Central memory CD4-positive, alpha-beta T cell (primary cell): ENCODE measurements around the gene TBX21.

Experiments used
- DNase-seq: peaks from one replicate; pipeline ENCODE4 v3.0.0; 2022

TBX21 gene

GRCh38 chr17:47697906-47698711 is 34.9 kb upstream of the TBX21 start:
- no peak for DNase-seq

DNA sequence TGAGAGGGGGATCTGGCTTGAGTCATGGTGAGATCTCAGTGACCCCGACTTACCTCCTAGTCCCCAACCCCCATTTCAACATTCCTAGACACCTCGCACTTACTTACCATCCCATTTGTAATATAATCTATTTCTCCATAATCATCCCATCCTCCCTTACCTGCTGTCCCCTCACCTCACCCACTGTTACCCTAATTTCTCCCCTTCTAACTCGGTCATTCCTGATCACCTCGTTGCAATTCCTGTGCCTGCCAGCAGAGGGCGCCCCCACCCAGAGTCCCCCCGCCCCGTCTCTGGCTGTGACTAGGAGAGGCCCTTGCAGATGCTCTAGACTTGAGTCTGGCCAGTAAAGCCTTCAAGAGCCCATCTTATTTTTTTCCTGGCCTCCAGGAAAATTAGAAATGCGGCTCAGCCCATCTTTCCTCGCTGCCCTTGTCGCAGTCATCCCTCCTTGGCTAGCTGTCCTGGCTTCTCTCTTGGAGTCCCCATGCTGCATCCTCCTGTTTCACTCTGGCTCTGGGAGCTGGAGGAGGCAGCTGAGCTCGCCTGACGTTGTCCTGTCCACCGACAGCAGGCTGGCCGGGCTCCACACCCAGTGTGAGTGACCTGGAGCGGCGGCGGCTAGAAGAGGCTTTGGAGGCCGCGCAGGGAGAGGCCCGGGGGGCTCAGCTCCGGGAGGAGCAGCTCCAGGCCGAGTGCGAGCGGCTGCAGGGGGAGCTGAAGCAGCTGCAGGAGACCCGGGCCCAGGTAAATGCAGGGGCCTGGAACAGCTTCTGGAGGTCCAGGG is 34.1 kb upstream of the TBX21 start:
- peak; percentile 57 for DNase-seq

DNA sequence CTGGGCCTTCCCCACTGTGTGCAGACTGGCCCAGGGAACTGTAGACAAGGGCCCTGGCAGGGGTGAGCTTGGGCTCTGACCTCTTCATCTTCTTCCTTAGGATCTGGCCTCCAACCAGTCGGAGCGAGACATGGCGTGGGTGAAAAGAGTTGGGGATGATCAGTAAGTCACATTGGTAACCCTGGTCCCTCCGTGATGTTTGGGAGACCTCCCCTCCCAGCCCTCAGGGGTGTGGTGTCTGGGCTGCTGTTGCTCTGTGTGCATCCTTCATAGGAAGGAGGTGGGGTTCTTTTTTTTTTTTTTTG is 33.5 kb upstream of the TBX21 start:
- DNase-seq, result no peak

DNA sequence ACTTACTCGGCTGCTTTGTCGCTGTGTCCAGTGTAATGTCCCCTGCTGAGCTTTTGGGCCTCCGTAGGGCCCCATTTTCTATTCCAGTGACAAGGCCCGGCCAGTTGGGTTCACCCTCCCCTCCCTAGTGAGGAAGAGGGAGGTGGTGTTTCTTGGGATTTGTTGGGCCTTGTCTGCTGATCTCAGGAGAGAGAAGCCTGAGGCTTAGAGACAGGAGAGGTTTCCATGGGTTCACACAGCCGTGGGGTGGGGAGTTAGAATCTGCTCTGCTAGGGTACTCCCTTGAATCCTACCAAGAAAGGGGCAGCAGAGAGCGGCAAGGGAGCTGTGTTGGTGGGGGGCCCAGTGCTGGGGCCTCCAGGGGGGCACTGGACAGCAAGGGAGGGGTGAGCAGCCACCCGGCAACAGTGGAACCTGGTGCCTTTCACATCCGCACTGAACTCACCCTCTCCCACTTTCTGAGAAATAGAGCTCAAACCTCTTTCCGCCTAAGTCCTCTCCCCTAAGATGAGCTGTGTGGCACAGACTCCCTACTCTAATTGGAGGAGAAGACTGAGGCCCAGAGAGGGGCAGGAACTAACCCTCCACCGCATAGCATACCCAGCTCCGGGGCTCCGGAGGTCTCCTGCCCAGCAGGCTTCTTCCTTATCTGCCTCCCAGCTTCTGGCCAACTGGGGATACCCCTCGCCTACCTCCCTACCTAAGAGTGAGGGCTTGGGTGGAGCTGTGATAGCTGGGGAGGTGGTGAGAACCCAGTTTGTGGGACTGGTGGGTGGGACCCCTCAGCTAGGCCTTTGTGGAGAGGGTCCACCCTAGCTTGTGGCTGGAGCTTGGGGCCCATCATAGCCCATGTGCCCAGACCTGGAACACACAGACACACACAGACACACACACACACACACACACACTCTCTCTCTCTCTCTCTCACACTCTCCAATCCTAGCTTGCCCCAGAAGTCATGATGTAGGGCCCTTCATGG is 32.3 kb upstream of the TBX21 start:
- no peak for DNase-seq

GRCh38 chr17:47701608-47702007 is 31.4 kb upstream of the TBX21 start:
- no peak for DNase-seq

DNA sequence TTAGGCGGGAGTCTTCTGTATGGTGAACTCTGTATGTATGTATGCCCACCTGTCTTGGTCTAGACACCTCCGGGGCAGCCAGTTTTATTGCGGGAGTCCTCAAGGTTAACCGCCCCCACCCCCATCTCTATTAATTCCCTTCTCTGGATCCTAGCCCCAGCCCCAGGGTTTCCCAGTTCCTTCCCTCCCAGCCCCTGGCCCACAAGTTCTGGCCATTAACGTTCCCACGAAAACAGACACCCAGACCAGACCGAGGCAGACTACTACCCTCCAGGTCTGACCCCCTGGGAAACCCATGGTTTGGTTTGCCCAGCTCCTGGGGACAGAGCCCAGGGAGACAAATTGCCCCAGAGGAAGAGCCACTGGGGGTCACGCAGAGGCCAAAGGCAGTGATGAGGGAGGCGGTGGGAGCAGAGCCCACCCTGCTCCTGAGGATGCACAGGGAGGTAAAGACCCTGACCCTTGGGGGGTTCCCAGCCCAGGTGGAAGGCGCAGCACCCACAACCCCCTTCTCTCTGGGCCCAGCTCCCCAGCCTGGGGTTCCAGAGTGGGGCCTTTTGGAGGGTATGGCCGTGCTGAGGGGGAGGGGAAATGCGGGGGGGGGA is 30.5 kb upstream of the TBX21 start:
- DNase-seq, result no peak

- peak; percentile 35 for DNase-seq
Measured at GRCh38 chr17:47703191-47703591, 29.8 kb upstream of the TBX21 start.

- no peak for DNase-seq
Measured at GRCh38 chr17:47703671-47704070, 29.4 kb upstream of the TBX21 start.

DNA sequence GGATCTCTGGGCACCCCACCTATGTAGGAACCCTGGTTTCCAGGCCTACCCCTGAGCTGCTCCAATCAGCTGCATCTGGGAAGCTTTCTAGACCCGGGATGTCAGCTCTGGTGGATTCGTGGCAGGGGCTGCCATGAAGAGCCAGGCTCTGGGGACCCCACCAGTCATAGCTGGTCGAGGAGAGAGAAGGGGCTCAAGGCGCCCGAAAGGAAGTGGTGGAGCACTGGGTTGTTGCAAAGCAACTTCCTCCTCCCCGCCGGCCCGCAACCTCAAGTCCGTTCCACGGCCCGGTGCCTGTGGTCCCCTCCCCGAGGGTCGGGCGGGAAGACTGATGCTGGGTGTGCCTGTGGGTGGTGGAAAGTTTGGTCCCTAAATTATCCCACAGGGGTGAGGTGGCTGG is 28.9 kb upstream of the TBX21 start:
- DNase-seq, result no peak

GRCh38 chr17:47704736-47705135 is 28.3 kb upstream of the TBX21 start:
- DNase-seq, result no peak

DNA sequence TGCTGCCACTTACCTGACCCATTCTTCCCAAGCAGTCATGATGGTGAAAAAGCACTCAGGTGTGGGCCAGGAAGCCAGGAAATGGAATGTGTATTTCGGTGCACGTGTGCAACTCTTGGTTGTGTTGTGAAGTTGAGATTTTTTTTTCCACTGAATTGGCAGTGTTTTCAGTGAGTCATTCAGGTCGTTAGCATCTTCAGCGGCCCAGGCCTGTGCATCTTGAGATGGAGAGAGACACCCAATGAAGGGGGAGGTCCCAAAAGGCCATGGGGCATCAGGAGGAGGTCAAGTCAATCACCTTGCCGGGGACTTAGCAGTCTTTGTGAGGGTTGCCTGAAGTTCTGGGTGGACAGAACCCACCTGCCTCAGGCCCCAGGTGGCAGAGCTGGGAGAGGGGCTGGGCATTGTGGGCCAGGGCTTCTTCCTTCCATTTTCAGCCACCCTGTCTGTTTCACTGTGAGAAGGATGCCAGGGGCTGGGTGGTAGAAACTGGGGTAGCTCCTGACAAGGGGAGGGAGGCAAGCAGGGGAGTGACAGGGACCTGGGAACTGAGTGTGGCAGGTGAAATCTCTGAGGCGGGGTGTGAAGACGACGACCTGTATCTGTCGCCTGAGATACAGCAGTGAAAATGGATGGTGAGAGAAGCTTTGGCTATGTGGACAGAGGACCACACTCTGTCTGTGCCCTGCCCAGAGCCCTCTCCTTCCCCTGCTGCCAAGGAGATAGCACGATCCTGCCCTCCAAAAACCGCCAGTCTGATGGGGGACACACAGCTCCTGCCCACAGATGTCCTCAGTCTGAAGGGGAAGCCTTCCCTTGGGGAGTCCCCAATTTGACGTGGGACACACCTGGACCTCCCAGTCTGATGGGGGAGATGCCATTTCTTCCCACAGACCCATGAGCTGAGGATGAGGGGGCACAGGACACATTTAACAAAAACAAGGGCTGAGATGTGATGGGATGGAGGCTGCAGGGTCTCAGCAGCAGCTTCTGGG is 27.2 kb upstream of the TBX21 start:
- DNase-seq, result no peak

GRCh38 chr17:47707056-47707804 is 25.8 kb upstream of the TBX21 start:
- DNase-seq, result no peak

DNA sequence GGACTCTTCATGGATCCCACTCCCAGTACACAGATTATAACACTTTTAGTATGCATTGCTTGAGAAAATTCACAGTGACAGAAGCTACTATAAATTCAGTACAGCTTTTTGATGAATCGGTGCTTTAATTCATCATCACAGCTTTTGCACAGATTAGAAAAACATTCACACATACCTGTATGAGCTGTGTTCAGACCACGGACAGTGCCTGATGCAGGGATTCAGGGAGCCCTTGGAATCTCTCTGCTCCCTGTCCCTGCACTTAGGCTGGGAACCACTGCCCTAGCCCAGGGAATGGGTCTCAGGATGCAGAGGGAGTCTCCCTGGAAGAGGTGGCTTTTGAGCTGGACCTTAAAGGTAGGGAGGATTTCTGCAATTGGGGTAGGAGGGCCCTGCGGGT is 25.2 kb upstream of the TBX21 start:
- DNase-seq, result no peak

GRCh38 chr17:47708312-47708863 is 24.6 kb upstream of the TBX21 start:
- DNase-seq, result no peak

GRCh38 chr17:47708864-47709541 is 24.0 kb upstream of the TBX21 start:
- DNase-seq, result no peak

DNA sequence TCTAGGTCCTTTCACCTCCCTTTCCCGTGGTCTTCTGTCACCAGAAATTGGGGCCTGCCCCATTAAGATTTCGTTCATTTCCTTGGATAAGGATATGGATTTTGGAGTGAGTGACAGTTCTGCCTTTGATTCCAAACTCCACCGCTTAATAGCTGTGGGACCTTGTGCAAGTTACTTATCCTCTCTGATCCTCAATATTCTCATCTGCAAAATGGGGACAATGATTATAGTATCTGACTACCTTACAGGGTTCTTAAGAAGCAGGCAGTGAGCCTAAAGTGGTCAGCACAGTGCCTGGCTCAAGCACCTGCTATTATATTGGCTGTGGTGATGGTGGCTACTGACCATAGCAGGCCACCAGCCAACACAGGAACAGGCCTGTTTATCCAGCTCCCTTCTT is 23.4 kb upstream of the TBX21 start:
- DNase-seq, result no peak

DNA sequence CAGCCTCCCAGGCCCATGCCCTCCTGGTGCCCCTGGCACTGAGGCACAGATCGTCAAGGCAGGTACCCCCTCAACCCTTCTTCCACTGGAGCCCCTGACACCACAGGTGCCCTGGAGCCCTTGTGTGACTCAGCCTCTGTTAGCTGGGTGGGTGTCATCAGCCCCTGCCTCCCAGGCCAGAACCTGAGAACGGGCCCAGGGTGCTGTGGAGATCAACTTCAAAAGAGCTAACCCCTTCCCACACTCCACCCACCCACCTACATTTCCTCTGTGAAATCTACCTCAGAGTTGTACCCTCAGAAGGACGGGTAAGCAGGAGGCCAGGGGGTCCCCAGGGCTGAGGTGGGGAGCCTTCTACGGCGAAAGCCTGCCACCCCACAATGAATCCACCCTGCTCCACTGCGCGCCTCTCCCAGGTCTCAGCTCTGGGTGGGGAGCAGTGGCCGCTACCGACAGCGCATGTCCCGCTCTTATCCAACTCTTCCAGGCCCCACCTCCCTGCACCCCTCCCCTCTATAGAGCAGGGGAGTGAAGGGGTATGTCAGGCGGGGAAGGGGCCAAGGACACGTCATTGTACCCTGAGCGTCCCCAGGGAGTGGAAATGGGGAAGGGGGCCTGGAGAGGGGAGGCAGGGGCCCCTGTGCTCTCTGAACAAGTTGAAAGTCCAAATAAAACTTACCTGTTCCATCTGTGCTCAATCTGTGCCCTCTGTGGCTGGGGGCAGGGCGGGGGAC is 21.5 kb upstream of the TBX21 start:
- no peak for DNase-seq

- no peak for DNase-seq
Measured at GRCh38 chr17:47712330-47713023, 20.6 kb upstream of the TBX21 start.
